Activated B cell treated with CpG ODN at 0.5 μM for 24 hours (primary cell): ENCODE data around the gene CCR8. TPM values are rescaled to one million over a fixed set of nuclear protein-coding genes. Genes with fewer than 3 reads are reported as not detected.

Experiments
- ATAC-seq: fragments of 200-7000 bp; cut with Tn5 transposase; one replicate; pipeline ENCODE4 v1.10.0; 2021; ENCODE audit warnings: low read depth, mild to moderate bottlenecking, moderate library complexity
- CTCF ChIA-PET: fragments of 350-600 bp; sonication (Branson Sonifier 250); formaldehyde crosslinking; loops from one replicate; lab custom pipeline; 2021; ENCODE audit warnings: antibody characterized with exemption; lab: Charles Lee
- POLR2A ChIA-PET: fragments of 350-600 bp; sonication (Branson Sonifier 250); formaldehyde crosslinking; loops from one replicate; lab custom pipeline; 2021; ENCODE audit warnings: antibody characterized with exemption; lab: Charles Lee
- DNase-seq: peaks from one replicate; pipeline ENCODE4 v3.0.0; 2022
- H3K27ac Mint-ChIP-seq: one replicate; pipeline ENCODE4 v1.8.0; 2020; ENCODE audit warnings: mixed read lengths
- H3K27me3 Mint-ChIP-seq: one replicate; pipeline ENCODE4 v1.8.0; 2021; ENCODE audit warnings: mixed read lengths
- H3K36me3 Mint-ChIP-seq: one replicate; pipeline ENCODE4 v1.8.0; 2021; ENCODE audit warnings: low read depth, mixed read lengths
- H3K4me1 Mint-ChIP-seq: one replicate; pipeline ENCODE4 v1.8.0; 2021; ENCODE audit warnings: mixed read lengths
- H3K4me3 Mint-ChIP-seq: one replicate; pipeline ENCODE4 v1.8.0; 2020; ENCODE audit warnings: mild to moderate bottlenecking, mixed read lengths
- H3K9me3 Mint-ChIP-seq: one replicate; pipeline ENCODE4 v1.8.0; 2020; ENCODE audit warnings: mixed read lengths
- intact Hi-C: fragments of 100-400 bp; cut with micrococcal nuclease; formaldehyde crosslinking; loops from one replicate; pipeline ENCODE4 v1.15.1; 2024
- total RNA-seq: library from RNA; stranded (reverse); gene quantifications from 2 replicates; pipeline ENCODE4 v1.2.3, GENCODE V29; 2022
- TF ChIP-seq, protein P1 (sequence below): fragments of 200-600 bp; IDR thresholded peaks from one replicate; pipeline ENCODE4 v1.8.0; 2022; ENCODE audit warnings: antibody characterized with exemption, mild to moderate bottlenecking

The CCR8 gene
- total RNA-seq, 1 donor from 2014 or later: not detected

DNA sequence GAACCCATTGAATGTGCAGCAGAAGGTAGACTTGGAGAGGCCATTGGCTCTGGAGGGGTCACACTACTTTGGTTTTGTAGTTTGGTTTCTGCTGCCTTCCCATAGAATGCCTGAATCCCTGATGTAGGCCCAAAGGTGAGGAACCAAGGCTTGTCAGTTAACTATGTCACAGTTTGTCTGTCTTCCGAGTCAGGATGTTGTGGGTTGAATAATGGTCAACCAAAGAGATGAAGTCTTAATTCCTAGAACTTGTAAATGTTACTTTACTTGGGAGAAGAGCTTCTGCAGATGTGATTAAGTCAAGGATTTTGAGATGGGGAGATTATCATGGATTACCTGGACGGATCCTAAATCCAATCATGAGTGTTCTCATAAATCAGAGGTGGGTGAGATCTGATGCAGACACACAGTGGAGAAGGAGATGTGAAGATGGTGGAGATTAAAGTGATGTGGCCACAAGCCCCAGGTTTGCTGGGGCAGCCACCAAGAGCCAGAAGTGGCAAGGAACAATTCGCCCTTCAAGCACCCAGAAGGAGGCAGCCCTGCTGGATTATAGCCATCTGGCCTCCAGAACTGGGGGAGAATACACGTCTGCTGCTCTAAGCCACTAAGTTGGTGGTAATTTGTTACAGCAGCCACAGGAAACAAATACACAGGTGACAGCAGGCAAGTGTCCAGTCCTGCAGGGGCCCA is 2.3 kb upstream of the CCR8 start:
- ATAC-seq (no peak), DNase-seq (no peak)
- no peak overlapping the region for H3K4me3 Mint-ChIP-seq
- no peaks in the 10 kb centered on the region for H3K36me3 Mint-ChIP-seq
- intact Hi-C loops: no loop called here
- ChIA-PET POLR2A (no interaction called here), CTCF (interaction anchor here (0.8 kb wide), 1 partner anchor 39 kb away, joined by 3 read pairs; no protein-coding TSS in a partner anchor)
- H3K27me3 Mint-ChIP-seq: no peaks in the 10 kb centered on the region
- TF ChIP-seq, protein P1, sequence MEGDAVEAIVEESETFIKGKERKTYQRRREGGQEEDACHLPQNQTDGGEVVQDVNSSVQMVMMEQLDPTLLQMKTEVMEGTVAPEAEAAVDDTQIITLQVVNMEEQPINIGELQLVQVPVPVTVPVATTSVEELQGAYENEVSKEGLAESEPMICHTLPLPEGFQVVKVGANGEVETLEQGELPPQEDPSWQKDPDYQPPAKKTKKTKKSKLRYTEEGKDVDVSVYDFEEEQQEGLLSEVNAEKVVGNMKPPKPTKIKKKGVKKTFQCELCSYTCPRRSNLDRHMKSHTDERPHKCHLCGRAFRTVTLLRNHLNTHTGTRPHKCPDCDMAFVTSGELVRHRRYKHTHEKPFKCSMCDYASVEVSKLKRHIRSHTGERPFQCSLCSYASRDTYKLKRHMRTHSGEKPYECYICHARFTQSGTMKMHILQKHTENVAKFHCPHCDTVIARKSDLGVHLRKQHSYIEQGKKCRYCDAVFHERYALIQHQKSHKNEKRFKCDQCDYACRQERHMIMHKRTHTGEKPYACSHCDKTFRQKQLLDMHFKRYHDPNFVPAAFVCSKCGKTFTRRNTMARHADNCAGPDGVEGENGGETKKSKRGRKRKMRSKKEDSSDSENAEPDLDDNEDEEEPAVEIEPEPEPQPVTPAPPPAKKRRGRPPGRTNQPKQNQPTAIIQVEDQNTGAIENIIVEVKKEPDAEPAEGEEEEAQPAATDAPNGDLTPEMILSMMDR: no peak
- no peak overlapping the region for H3K27ac Mint-ChIP-seq
- peaks cover 15% of the 10 kb centered on the region for H3K4me1 Mint-ChIP-seq
- no peaks in the 10 kb centered on the region for H3K9me3 Mint-ChIP-seq

DNA sequence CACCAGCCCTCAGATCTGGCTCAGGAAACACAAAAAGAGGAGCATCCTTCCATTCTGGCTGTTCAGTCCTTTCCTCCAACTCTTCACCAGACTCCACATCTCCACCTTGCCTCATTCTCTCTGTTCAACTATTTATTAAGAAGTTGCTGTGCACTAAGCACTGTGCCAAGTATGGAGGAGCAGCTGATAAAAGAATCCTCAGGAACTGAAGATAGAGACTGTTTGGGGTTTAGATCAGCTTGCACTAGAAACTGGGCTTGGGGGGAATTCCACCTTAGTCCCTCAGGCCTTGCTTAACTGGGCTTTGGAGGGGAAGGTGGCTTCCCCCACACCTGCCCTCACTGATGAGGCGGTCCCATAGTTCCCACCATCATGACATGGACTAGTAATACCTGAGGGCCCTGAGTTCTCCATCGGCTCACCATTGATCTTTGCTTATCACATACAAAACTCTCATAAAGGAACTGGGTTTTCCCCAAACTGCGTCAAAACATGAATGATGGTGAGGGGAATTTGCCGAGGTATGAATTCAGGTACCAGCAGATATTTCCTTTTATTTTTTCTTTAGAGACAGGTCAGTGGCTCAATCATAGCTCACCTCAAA is 1.7 kb upstream of the CCR8 start:
- ChIA-PET CTCF (interaction anchor here (0.8 kb wide), 1 partner anchor 40 kb away, joined by 3 read pairs; no protein-coding TSS in a partner anchor), POLR2A (no interaction called here)
- Mint-ChIP-seq H3K36me3 (no peaks in the 10 kb centered on the region), H3K27ac (peak overlapping the region; percentile 38), H3K27me3 (no peaks in the 10 kb centered on the region), H3K4me3 (no peak overlapping the region), H3K9me3 (no peaks in the 10 kb centered on the region), H3K4me1 (peaks cover 15% of the 10 kb centered on the region)
- TF ChIP-seq, protein P1: no peak
- intact Hi-C loops: no loop called here
- ATAC-seq: peak; percentile 83
- no peak for DNase-seq

DNA sequence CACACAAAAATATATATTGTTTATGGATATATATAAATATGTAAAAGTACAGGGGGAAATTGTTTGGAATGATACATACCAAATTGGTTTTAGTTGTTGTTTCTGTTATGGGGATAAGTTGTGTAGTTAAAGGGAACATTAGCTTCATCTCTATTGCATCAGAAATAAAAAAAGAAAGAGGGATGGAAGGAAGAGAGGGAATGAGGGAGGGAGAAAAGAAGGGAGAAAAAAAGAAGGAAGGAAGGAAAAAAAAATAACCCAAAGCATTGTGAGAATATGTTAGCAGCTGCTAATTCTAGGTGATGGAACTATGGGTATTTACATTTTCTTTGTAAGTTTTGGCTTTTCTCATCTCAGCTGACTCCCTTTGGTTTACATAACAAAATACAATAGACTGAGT is 1.3 kb downstream of the CCR8 start:
- H3K36me3 Mint-ChIP-seq: no peaks in the 10 kb centered on the region
- H3K4me1 Mint-ChIP-seq: peaks cover 15% of the 10 kb centered on the region
- TF ChIP-seq, protein P1: no peak
- ATAC-seq: no peak
- CTCF ChIA-PET: no interaction called here
- peaks cover 2% of the 10 kb centered on the region for H3K27me3 Mint-ChIP-seq
- intact Hi-C loops: no loop called here
- H3K9me3 Mint-ChIP-seq: no peaks in the 10 kb centered on the region
- H3K27ac Mint-ChIP-seq: no peak overlapping the region
- H3K4me3 Mint-ChIP-seq: no peak overlapping the region
- DNase-seq: no peak
- POLR2A ChIA-PET: no interaction called here

DNA sequence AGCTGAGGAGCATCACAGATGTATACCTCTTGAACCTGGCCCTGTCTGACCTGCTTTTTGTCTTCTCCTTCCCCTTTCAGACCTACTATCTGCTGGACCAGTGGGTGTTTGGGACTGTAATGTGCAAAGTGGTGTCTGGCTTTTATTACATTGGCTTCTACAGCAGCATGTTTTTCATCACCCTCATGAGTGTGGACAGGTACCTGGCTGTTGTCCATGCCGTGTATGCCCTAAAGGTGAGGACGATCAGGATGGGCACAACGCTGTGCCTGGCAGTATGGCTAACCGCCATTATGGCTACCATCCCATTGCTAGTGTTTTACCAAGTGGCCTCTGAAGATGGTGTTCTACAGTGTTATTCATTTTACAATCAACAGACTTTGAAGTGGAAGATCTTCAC is 3.0 kb downstream of the CCR8 start:
- peaks cover 11% of the 10 kb centered on the region for H3K4me1 Mint-ChIP-seq
- no peak overlapping the region for H3K4me3 Mint-ChIP-seq
- no peak overlapping the region for H3K27ac Mint-ChIP-seq
- no peaks in the 10 kb centered on the region for H3K9me3 Mint-ChIP-seq
- no peak for DNase-seq
- no peak for ATAC-seq
- CTCF ChIA-PET: no interaction called here
- POLR2A ChIA-PET: no interaction called here
- no peaks in the 10 kb centered on the region for H3K36me3 Mint-ChIP-seq
- TF ChIP-seq, protein P1: no peak
- H3K27me3 Mint-ChIP-seq: peaks cover 2% of the 10 kb centered on the region
- intact Hi-C loops: no loop called here

DNA sequence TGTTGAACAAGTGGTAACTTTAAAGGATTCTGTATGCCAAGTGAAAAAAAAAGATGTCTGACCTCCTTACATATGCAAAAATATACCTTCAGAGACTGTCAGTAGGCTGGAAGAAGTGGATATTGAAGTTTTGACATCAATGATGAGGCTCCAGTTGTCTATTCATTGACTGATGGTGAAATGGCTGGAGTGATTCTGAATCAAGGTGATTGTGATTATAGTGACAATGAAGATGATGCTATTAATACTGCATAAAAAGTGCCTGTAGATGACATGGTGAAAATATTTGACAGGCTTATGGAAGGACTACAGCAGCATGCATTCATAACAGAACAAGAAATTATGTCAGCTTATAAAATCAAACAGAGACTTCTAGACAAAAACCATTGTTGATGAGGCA is 4.1 kb downstream of the CCR8 start:
- intact Hi-C loops: no loop called here
- ChIA-PET CTCF (no interaction called here), POLR2A (no interaction called here)
- Mint-ChIP-seq H3K9me3 (no peaks in the 10 kb centered on the region), H3K27ac (no peak overlapping the region), H3K36me3 (no peaks in the 10 kb centered on the region), H3K4me1 (peaks cover under 1% of the 10 kb centered on the region), H3K4me3 (no peak overlapping the region), H3K27me3 (peaks cover 2% of the 10 kb centered on the region)
- DNase-seq (no peak), ATAC-seq (no peak)
- TF ChIP-seq, protein P1: no peak
